ENCODE measurements around the gene TMEM242. TPM values are rescaled to one million over a fixed set of nuclear protein-coding genes. Genes with fewer than 3 reads are reported as not detected.

The TMEM242 gene
- total and polyA plus RNA-seq, 7 donors, result 7.8 to 14.8 (median 14.0) TPM

GRCh38 chr6:157276731-157277130, 46.6 kb downstream of the TMEM242 start:
- WGBS, 3 donors, result 88 to 92% (median 90%) methylated on average over 9 of the region's 9 CpGs
- TF ChIP-seq CTCF (IDR thresholded peaks at IDR 0.05), result no peak
- H3K9me3 ChIP-seq, result no peaks in the 10 kb centered on the region
- peaks cover 7% of the 10 kb centered on the region for H3K4me1 ChIP-seq
- H3K27ac ChIP-seq, result no peak overlapping the region
- intact Hi-C loops (cut with DNase I), result loop anchor here (10.0 kb wide), 2 partner anchors 132 to 242 kb away; no protein-coding TSS in a partner anchor
- DNase-seq (no peak), ATAC-seq (no peak)
- no peaks in the 10 kb centered on the region for H3K27me3 ChIP-seq (ENCODE audit: insufficient read depth in 3 of 3, low read length in 2 of 3)
- no peak overlapping the region for H3K4me3 ChIP-seq
- H3K36me3 ChIP-seq (ENCODE audit: insufficient read depth in 1 of 2, low read depth in 1 of 2), result no peaks in the 10 kb centered on the region

DNA sequence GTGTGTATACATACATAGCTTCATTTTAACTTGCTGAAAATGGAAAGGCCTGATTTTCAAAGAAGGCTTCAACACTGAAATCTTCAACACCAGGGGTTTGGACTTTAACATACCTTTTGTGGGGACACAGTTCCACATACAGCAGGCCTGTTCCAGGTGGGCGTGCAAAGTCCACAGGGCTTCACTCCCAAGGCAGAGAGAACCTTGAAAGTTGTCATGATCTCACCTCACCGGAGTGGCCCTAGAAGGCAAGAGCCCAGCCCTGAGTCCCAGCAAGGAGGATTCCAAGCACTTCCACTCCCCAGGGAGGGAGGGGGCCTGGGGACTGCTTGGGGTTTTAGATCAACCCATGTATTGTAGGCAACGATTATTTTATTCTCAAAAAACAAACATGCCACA, 47.2 kb downstream of the TMEM242 start:
- no peak overlapping the region for H3K27ac ChIP-seq
- H3K4me3 ChIP-seq, result no peak overlapping the region
- no peaks in the 10 kb centered on the region for H3K9me3 ChIP-seq
- no peak for TF ChIP-seq CTCF (IDR thresholded peaks at IDR 0.05)
- H3K36me3 ChIP-seq (ENCODE audit: insufficient read depth in 1 of 2, low read depth in 1 of 2), result no peaks in the 10 kb centered on the region
- H3K27me3 ChIP-seq (ENCODE audit: insufficient read depth in 3 of 3, low read length in 2 of 3), result no peaks in the 10 kb centered on the region
- no peak for ATAC-seq
- peaks cover 7% of the 10 kb centered on the region for H3K4me1 ChIP-seq
- DNase-seq, result no peak
- 90 to 93% (median 93%) methylated on average over 3 of the region's 3 CpGs for WGBS, 3 donors
- intact Hi-C loops (cut with DNase I), result loop anchor here (10.0 kb wide), 2 partner anchors 131 to 241 kb away; no protein-coding TSS in a partner anchor

DNA sequence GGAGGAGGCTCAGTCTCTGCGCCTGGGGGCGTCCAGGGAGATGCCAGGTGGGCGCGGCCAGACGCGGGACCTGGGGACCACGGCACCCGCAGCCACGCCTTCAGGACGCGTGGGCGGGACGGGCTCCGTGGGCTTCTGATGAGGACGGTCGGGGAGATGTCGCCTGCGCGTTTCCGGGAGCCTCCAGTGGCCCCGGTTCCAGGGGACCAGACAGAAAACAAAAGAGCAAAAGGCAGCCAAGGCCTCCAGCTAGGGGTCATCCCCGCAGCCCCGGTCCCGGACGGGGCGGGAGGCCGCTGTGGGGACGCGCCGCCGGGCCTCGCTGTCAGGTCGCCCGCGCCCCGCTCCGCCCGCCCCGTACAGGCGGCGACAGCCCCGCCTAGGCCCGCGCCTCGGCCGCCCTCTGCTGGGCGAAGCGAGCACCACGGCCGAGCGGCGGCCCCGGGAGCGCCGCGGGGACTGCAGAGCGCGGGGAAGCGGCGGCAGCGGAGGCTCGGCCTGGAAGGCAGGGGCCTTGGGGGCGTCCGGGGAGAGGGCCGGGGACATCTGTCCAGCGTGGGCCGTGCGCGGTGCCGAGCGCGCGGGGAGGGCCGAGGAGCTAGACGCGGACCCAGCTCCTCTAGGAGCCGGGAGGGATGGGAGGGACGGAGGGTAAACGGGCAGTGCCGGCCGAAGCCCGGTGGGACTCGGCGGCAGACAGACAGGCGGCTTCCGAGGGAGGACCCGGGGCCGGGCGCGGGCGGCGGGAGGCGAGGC, 48.7 kb downstream of the TMEM242 start:
- peak overlapping the region; percentile 50 for H3K27ac ChIP-seq
- no peaks in the 10 kb centered on the region for H3K36me3 ChIP-seq (ENCODE audit: insufficient read depth in 1 of 2, low read depth in 1 of 2)
- H3K27me3 ChIP-seq (ENCODE audit: insufficient read depth in 3 of 3, low read length in 2 of 3), result no peaks in the 10 kb centered on the region
- peaks cover 8% of the 10 kb centered on the region for H3K4me1 ChIP-seq
- peak; percentile 90 for TF ChIP-seq CTCF (IDR thresholded peaks at IDR 0.05)
- WGBS, 3 donors, result 1 to 2% (median 1%) methylated on average over 65 to 93 of the region's 93 CpGs
- ATAC-seq (peak; percentile 96 to 99 (median 98)), DNase-seq (peak; percentile 77 to 85)
- no peaks in the 10 kb centered on the region for H3K9me3 ChIP-seq
- H3K4me3 ChIP-seq, result peak overlapping the region; percentile 79
- intact Hi-C loops (cut with DNase I), result loop anchor here (5.0 to 10.0 kb wide), 3 partner anchors 37 to 240 kb away; no protein-coding TSS in a partner anchor

- 29 to 40% (median 30%) methylated on average over 27 to 30 of the region's 30 CpGs for WGBS, 3 donors
- Histone ChIP-seq H3K27me3 (ENCODE audit: insufficient read depth in 3 of 3, low read length in 2 of 3) (no peaks in the 10 kb centered on the region), H3K4me1 (peaks cover 15% of the 10 kb centered on the region), H3K9me3 (no peaks in the 10 kb centered on the region), H3K27ac (peak overlapping the region; percentile 50), H3K36me3 (ENCODE audit: insufficient read depth in 1 of 2, low read depth in 1 of 2) (no peaks in the 10 kb centered on the region), H3K4me3 (peak overlapping the region; percentile 79)
- intact Hi-C loops (cut with DNase I), result loop anchor here (5.0 to 10.0 kb wide), 3 partner anchors 37 to 239 kb away; no protein-coding TSS in a partner anchor
- ATAC-seq (peak in 1 of 4 donors; percentile 3), DNase-seq (no peak)
- TF ChIP-seq CTCF (IDR thresholded peaks at IDR 0.05), result no peak
These were observed 49.4 kb downstream of the TMEM242 start for GRCh38 chr6:157273756-157274470.
